OCI-M1 (cell line): Measurements from ENCODE around the gene ATMIN.

Experiments used
- DNase-seq: peaks from one replicate; lab custom pipeline; 2025; lab: John Stamatoyannopoulos, UW

Gene ATMIN

DNA sequence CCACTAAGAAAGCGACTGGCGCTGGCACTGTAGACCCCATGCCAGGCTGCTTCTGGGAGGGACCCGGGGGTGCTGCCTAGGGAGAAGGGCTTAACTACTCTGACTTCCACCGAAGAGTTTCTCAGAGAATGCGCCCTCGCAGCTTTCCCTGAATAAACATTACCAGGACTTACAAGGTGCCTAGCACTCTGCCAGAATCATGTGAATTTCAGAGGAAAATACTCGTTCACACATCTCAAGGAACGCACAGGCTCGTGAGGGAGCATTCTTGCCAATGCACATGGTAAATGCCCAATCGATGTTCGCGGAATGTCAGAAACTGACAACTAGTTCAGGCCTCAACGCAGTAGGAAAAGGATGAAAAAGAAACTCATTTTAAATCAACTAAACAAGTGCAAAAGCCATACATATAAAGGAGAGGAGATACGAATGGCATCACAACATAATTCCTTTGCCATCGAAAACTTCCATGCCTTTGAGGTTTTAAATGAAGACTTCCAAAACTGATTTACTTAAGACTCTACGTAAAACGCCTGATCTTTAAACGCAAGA lies 30.0 kb upstream of the ATMIN start:
- DNase-seq: peak; percentile 67

DNA sequence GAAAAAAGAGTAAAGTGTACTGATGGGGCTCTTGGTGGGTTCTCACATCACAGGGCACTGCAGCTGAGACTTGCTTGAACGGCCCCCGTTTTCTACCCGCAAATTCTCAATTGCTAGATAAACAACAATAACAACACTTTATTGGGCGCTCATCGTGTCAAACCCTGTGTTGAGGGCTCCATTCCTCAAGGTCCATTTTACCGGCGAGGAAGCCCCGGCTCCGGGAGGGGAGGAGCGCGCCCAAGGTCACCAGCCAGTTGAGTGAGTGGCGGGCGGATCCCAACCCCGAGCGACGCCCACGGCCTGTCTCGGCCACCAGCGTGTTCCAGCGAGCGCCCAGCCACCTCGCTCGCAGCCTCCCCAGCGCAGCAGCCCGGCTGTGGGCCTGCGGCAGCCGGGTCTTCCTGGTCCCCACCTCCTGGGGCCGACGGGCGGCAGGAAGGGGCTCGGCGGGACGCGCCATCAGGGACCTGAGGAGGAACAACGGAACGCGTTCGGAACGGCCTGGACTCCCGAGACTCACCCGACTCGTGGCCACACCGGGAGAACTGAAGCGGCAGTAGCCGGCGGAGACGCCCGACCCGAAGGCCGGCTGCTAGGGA lies 29.3 kb upstream of the ATMIN start:
- peak; percentile 77 for DNase-seq

DNA sequence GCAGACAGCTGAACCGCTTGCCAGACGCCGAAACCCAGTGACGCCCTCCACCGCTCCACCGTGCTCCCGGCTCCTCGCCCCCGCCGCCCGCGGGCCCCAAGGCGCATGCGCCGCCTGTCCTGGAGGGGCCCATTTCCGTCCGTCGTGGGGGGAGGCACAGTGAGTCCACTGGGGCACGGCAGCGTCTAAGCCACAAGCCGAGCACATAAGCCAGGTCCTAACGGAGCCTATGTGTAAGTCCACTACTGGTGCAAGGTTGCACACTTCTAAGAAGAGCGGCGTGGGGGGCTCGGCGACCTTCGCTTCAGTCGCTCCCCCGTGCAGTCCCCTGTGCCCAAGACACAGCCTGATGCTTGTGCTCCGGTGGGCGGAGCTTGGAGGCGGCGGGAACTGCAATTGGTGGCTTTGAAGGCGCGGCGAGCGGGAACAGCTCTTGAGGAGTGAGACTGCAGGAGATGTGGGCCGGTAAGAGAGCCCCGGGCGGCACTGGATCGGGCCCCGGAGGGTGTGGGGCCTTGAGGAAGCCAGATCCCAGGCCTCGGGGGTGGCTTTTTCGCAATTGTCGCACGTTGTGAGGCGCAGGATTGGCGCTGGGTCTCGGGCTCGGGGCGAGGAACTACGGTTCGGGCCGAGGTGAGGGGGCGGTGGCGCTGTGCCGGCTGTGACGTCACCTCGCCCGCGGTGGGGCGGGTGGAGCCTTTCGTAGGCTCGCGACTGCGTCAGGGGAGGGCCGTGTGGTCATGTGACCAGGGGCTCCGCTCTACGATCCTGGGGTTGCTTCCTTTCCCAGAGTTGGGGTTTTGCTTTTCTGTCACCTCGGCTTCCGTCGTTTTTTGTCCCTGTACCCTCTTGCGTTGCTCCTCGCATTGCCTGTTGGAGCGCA lies 28.6 kb upstream of the ATMIN start, which contains the start of the genes CENPN and CMC2:
Gene CENPN, plus strand, starts transcription at position 402 of the 883 bp plus-strand sequence. CDS start 4,726 bp downstream, outside the sequence.
Gene CMC2, minus strand, starts transcription at position 73 of the 883 bp plus-strand sequence. CDS start 9,491 bp downstream, outside the sequence.
- DNase-seq: peak; percentile 97

DNA sequence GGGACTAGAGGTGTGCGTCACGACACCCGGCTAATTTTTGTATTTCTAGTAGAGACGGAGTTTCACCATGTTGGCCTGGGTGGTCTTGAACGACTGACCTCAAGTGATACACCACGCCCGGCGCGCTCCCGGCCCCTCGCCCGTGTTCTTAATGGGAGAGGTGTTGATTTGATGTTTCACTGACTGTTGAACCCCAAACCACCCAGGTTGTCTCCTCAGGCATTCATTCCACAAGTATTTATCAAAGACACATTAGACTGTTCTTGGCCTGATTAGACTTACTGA lies 27.2 kb upstream of the ATMIN start:
- no peak for DNase-seq

GRCh38 chr16:81012974-81013373 lies 22.7 kb upstream of the ATMIN start:
- no peak for DNase-seq

DNA sequence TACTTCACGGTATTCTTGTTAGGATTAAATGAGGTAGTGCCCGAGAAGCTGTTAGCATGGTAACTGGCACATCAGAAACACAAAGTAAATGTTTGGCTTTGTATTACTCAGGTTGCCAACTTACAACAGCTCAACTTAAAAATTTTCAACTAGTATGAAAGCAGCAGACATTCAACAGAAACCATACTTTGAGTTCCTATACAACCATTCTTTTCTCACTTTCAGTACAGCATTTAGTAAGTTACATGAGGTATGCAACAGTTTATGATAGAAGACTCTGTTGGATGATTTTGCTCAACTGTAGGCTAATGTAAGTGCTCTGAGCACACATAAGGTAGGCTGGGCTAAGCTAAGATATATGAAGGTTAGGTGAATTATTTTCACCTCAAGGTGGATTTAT lies 21.0 kb upstream of the ATMIN start:
- no peak for DNase-seq

- no peak for DNase-seq
Observed at GRCh38 chr16:81018496-81018895, 17.1 kb upstream of the ATMIN start.

- no peak for DNase-seq
Observed at GRCh38 chr16:81026429-81026828, 9.2 kb upstream of the ATMIN start.

DNA sequence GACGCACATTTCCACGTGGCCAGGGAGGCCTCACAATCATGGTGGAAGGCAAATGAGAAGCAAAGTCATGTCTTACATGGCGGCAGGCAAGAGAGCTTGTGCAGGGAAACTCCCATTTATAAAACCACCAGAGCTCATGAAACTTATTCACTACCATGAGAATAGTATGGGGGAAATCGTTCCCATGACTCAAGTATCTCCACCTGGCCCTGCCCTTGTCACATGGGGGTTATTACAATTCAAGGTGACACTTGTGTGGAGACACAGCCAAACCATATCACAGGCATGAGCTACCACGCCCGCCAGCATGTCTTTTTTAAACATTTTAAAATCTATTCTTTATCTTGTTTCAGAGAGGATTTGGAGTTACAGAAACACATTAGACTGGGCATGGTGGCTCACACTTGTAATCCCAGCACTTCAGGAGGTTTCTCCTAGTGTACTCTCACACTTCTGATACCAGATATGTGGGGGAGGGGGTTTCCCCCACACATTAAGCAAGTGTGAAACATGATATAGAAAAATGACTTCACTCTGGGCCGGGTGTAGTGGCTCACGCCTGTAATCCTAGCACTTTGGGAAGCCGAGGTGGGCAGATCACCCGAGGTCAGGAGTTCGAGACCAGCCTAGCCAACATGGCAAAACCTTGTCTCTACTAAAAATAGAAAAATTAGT lies 5.6 kb upstream of the ATMIN start:
- no peak for DNase-seq

DNA sequence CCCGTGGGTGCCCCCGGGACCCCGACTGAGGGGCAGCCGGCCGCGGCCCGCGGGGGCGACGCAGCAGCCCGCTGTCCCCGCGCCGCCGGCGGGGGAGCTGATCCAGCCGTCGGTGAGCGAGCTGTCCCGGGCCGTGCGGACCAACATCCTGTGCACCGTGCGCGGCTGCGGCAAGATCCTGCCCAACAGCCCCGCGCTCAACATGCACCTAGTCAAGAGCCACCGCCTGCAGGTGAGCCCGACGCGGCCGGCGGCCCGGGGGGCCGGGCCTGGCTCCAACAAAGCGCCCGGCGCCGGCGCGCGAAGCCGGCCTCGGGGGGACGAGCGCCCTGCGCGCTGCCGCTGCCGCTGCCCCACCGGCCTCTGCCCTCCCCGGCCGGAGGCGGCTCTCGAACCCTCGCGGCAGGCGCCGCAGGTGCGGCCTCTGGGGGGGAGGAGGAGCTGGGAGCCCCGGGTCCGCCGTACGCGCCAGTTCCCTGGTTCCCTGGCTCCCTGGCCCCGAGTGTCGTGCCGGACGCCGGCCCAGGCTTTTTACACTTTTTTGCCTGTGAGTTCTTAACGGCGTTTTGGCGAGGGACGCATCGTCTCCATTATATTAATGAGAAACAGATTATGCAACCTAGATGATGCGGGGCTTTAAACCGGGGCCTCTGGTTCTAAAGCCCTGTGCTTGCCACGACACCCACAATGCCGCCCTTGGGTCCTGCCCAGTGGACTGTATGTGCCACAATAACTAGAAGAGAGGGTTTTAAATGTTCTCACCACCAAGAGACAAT lies 521 bp downstream of the ATMIN start:
- DNase-seq: peak; percentile 44

GRCh38 chr16:81036751-81037350 lies 1.2 kb downstream of the ATMIN start:
- peak; percentile 58 for DNase-seq

DNA sequence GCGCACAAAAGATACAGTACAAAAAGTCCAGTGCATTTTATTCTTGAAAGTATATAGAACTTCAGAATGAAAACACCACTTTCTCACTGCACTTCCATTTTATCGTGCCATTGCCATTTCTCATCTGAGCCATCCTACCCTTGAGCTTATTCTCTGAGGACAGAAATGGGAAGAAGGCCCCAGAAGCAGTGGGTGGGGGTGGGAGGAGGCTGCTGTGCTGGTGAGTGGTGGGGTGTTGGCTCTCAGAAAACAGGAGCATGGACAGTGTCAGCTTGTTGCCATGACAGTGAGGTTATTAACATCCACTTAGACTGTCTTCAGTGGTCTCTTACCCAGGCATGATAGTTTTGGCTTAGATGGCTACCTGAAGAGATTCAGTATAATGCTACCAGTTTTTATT lies 4.5 kb downstream of the ATMIN start:
- DNase-seq: no peak

DNA sequence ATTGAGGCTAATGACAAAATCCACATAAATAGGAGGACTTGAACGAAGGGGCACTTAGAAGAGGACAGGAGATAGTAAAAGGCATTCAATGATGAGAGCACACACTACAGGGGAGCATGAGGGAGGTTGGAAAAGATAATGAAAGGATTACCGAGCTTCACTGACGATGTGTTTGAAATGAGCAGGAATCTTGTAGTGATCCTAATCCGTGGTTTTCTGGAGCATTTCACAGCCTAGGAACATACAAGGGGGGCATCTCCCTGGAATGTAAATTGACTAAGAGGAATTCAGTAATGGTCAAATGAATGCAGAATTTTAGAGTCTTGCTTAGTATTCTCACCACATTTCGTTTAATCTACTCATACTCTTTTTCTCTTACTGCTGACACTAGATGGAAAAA lies 5.2 kb downstream of the ATMIN start:
- DNase-seq: no peak

DNA sequence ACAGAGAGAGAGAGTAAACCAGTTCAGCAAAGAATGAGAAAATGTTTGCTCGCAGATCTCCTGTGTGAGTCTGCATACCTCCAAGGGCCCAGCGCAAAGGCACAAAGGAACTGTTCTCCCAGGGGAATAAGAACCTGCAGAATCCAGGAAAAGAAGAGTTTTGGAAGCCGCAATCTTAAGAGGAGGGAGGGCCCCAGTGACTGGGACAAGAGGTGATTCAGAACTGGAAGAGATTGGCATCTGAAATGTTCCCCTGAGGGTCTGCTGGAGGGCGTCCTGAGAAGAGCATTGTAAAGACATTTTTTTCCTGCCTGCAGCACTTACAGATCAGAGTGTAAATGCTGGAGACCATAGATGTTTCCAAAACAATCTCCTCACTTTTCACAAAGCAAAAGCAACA lies 6.1 kb downstream of the ATMIN start:
- no peak for DNase-seq

DNA sequence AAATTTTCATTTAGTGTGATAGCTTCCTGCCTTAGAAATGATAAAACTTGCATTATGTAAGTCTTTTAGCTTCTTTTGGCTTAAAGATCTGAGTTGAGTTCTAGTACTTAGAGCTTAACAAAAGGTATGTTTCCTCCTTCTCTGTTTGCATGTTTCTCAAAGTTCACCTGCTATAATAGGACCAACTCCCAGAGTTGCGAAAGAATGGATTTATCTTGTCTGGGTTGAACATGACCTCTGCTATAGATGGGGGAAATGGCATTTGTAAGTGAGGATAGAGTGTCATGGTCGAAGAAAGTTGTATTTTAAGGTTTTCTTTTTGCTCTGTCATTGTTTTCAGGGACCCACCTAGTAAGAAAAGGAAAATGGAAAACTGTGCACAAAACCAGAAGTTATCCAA lies 7.2 kb downstream of the ATMIN start:
- no peak for DNase-seq

DNA sequence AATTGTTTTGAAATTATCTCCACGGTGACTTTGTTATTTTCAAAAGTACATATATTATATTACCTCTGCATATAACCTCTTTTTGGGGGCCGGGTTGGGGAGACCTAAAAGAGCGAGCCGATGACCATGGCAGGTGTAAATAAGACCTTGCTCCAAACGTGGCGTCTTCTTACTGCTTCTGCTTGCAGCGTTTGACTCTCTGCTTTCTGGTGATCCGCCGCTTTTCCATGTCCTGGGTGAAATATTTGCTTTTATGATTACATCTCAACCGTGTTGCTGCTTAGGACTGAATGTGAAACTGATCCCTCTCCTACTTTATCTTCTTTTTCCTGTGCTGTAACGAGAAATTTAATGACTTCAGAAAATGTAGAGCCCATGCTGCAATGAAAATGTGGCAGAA lies 18.1 kb downstream of the ATMIN start:
- DNase-seq: no peak

DNA sequence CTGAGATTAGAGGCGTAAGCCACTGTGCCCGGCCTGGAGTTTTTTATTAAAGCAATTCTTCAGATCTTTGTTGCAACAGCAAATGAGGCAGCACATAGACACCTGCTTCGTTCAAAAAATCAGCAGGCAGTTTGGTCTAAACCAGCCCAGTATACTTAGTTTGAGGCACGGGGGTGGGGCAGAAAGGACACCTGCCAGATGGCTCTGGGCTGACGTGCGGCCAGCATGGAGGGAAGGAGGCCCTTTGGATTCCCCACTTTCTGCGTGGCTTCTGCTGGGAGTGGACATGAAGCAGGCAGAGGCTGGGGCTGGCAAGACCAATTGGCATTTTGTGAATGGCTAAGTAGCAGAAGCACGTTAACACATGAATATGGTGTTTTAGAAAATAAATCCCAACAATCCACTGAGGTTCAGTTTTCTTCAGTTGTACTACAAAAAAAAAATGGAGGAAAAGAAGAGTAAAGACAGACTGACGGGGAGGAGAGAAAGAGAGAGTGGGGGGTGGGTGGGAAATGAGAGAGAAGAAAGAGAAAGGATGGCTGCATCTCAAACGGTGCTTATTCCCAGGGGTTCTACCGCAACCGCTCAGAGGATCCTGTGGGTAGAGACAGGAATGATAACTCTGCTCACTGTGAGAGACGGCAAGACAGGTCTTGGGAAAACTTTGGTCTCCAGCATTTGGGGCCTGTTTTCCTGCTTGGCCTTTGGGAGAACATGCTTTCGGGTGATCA lies 25.1 kb downstream of the ATMIN start:
- no peak for DNase-seq

GRCh38 chr16:81061307-81061640 lies 25.6 kb downstream of the ATMIN start:
- DNase-seq: no peak

GRCh38 chr16:81061871-81062608 lies 26.4 kb downstream of the ATMIN start:
- no peak for DNase-seq

GRCh38 chr16:81066681-81067080 lies 31.0 kb downstream of the ATMIN start:
- no peak for DNase-seq
